Activated naive CD4-positive, alpha-beta T cell treated with Interleukin-2 at 50 U/mL for 16 hours (primary cell): ENCODE measurements around the gene GALK2.
"Not testable (repeated sequence)": the region's sequence is repeated elsewhere in the genome, so short reads cannot be mapped to it uniquely, and the experiment has no call there.

ENCODE experiments used
- DNase-seq: peaks from one replicate; pipeline ENCODE4 v3.0.0-alpha.2; 2020

The GALK2 gene

GRCh38 chr15:49287481-49287880 lies 117.4 kb downstream of the GALK2 start:
- DNase-seq = no peak

GRCh38 chr15:49288391-49288790 lies 118.3 kb downstream of the GALK2 start:
- no peak for DNase-seq

- no peak for DNase-seq
Observed at GRCh38 chr15:49290191-49290590, 120.1 kb downstream of the GALK2 start.

- no peak for DNase-seq
Observed at GRCh38 chr15:49293941-49294340, 123.9 kb downstream of the GALK2 start.

- no peak for DNase-seq
Observed at GRCh38 chr15:49296258-49296657, 126.2 kb downstream of the GALK2 start.

- DNase-seq = no peak
Observed at GRCh38 chr15:49297584-49297983, 127.5 kb downstream of the GALK2 start.

- DNase-seq = no peak
Observed at GRCh38 chr15:49300856-49301255, 130.8 kb downstream of the GALK2 start.

GRCh38 chr15:49301562-49301961 lies 131.5 kb downstream of the GALK2 start:
- no peak for DNase-seq

- no peak for DNase-seq
Observed at GRCh38 chr15:49303003-49303402, 133.0 kb downstream of the GALK2 start.

GRCh38 chr15:49306551-49306950 lies 136.5 kb downstream of the GALK2 start:
- DNase-seq = no peak

GRCh38 chr15:49308686-49309085 lies 138.6 kb downstream of the GALK2 start:
- no peak for DNase-seq

GRCh38 chr15:49309889-49310288 lies 139.8 kb downstream of the GALK2 start:
- no peak for DNase-seq

GRCh38 chr15:49313650-49314049 lies 143.6 kb downstream of the GALK2 start:
- DNase-seq = no peak

GRCh38 chr15:49314716-49315115 lies 144.7 kb downstream of the GALK2 start:
- DNase-seq = no peak

- DNase-seq = no peak
Observed at GRCh38 chr15:49315391-49315823, 145.4 kb downstream of the GALK2 start.

GRCh38 chr15:49320351-49320750 lies 150.3 kb downstream of the GALK2 start:
- DNase-seq = no peak

- DNase-seq = no peak
Observed at GRCh38 chr15:49323207-49323606, 153.2 kb downstream of the GALK2 start.

GRCh38 chr15:49327927-49328326 lies 157.9 kb downstream of the GALK2 start:
- no peak for DNase-seq

- DNase-seq = no peak
Observed at GRCh38 chr15:49328941-49329340, 158.9 kb downstream of the GALK2 start.

- no peak for DNase-seq
Observed at GRCh38 chr15:49330166-49330565, 160.1 kb downstream of the GALK2 start.

- no peak for DNase-seq
Observed at GRCh38 chr15:49331442-49331841, 161.4 kb downstream of the GALK2 start.

- DNase-seq = no peak
Observed at GRCh38 chr15:49331951-49332350, 161.9 kb downstream of the GALK2 start.

GRCh38 chr15:49339656-49340055 lies 169.6 kb downstream of the GALK2 start:
- no peak for DNase-seq

GRCh38 chr15:49343546-49343945 lies 173.5 kb downstream of the GALK2 start:
- DNase-seq = no peak

GRCh38 chr15:49354439-49354838 lies 184.4 kb downstream of the GALK2 start:
- DNase-seq = not testable (repeated sequence)

GRCh38 chr15:49361370-49361769 lies 191.3 kb downstream of the GALK2 start:
- no peak for DNase-seq
